Astrocyte of the spinal cord (primary cell): ENCODE measurements around the gene SPEF2.

Experiments used
- DNase-seq: peaks from one replicate; pipeline ENCODE4 v3.0.0; 2011; ENCODE audit warnings: low read depth, low spot score
- H3K4me3 ChIP-seq: 2 replicates; pipeline ENCODE4 v1.5.1; 2011; ENCODE audit warnings: low read depth, mild to moderate bottlenecking, low read length, moderate library complexity
- CTCF ChIP-seq: IDR thresholded peaks from 2 replicates; pipeline ENCODE4 v1.5.1; 2012; ENCODE audit warnings: low read depth, mild to moderate bottlenecking, low read length, inconsistent platforms
- in situ Hi-C: cut with HindIII; loops from 2 replicates; pipeline ENCODE4 v1.10.0; 2017; ENCODE audit warnings: low sequenced_read_pairs

SPEF2 gene

GRCh38 chr5:35752012-35752411 is 134.3 kb downstream of the SPEF2 start:
- in situ Hi-C loops: no loop called here
- H3K4me3 ChIP-seq: no peak overlapping the region
- DNase-seq: no peak
- no peak for TF ChIP-seq CTCF

- TF ChIP-seq CTCF: no peak
- in situ Hi-C loops: no loop called here
- no peak for DNase-seq
- no peak overlapping the region for H3K4me3 ChIP-seq
Observed at GRCh38 chr5:35753500-35753899, 135.8 kb downstream of the SPEF2 start.

GRCh38 chr5:35754481-35754880 is 136.8 kb downstream of the SPEF2 start:
- no peak overlapping the region for H3K4me3 ChIP-seq
- no peak for TF ChIP-seq CTCF
- no peak for DNase-seq
- in situ Hi-C loops: no loop called here

DNA sequence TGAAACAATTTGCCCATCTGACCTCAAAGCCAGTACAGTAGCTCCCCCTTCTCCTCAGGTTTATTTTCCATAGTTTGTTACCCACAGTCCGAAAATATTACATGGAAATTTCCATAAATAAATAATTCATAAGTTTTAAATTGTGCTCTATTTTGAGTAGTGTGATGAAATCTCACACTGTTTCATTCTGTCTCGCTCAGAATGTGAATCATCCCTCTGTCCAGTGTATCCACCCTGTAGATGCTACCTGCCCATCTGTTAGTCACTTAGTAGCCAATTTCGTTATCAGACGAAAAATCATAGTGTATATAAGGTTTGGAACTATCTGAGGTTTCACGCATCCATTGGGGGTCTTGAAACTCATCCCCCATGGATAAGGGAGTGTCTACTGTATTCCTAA is 138.3 kb downstream of the SPEF2 start:
- in situ Hi-C loops: no loop called here
- no peak for TF ChIP-seq CTCF

DNA sequence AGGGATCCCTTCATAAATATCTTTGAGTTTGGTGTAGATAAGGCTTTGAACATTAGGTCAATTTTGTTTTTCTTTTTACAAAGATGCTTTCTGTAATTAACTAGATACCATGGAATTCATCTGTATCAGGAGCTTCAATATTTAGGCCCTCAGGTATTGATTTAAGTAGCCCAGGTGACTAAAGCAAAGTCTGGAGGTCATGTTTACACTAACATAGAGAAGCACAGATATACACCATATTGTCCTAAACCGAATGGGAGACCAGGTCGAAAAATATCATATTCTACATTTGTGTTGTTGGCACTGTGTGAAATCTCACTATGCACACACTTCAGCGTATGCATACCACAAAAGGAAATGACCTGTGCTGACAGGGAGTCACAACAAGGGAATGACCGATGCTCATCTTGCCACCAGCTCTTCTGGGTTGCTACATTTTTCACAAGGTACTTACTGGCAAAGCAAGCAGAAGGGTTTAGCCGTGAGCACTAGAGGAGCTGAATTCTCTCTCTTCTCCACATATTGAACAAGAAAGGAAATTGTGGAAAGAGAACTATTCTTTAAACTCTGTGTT is 140.6 kb downstream of the SPEF2 start:
- no peak for TF ChIP-seq CTCF
- no peak for DNase-seq
- in situ Hi-C loops: no loop called here
- no peak overlapping the region for H3K4me3 ChIP-seq

More for the DNA sequence above, 138.3 kb downstream of the SPEF2 start:
- H3K4me3 ChIP-seq: no peak overlapping the region
- no peak for DNase-seq

GRCh38 chr5:35761541-35761940 is 143.9 kb downstream of the SPEF2 start:
- in situ Hi-C loops: no loop called here
- no peak overlapping the region for H3K4me3 ChIP-seq
- no peak for DNase-seq
- no peak for TF ChIP-seq CTCF

DNA sequence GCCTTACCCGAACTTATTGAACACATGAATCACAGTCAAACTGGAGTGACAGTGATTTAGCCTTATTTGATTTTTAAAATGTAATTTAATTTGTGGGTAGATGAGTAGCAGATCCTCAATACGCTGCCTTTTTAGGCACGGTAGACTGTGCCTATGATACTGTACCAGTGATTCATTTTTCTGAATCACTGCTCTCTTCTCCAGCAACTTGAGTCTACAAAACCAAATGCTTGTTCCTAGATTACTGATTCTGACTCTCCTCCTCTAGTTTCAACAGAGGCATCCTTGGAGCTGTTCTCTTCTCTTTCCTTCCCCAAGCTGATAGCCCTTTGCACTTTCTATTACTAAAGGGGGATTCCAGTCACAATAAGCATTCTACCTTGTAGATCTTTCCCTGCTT is 144.7 kb downstream of the SPEF2 start:
- no peak for DNase-seq
- no peak overlapping the region for H3K4me3 ChIP-seq
- no peak for TF ChIP-seq CTCF
- in situ Hi-C loops: no loop called here
